NB4 (cell line): ENCODE data around the gene DNAJA4.

Source experiments
- MYC ChIP-seq: IDR thresholded peaks from 2 replicates; pipeline ENCODE4 v1.6.1; 2011; ENCODE audit warnings: low read depth, low read length
- POLR2A ChIP-seq: IDR thresholded peaks from 2 replicates; pipeline ENCODE4 v1.6.1; 2011; ENCODE audit warnings: mild to moderate bottlenecking; ENCODE audit not compliant: insufficient read length; ENCODE audit errors: extremely low read depth
- TF ChIP-seq, protein P1 (sequence below): IDR thresholded peaks from one replicate; pipeline ENCODE4 v1.5.1; 2012; ENCODE audit warnings: low read depth, low read length
- TF ChIP-seq, protein P2 (sequence below): IDR thresholded peaks from 2 replicates; pipeline ENCODE4 v1.6.1; 2011; ENCODE audit warnings: low read depth, low read length

DNA sequence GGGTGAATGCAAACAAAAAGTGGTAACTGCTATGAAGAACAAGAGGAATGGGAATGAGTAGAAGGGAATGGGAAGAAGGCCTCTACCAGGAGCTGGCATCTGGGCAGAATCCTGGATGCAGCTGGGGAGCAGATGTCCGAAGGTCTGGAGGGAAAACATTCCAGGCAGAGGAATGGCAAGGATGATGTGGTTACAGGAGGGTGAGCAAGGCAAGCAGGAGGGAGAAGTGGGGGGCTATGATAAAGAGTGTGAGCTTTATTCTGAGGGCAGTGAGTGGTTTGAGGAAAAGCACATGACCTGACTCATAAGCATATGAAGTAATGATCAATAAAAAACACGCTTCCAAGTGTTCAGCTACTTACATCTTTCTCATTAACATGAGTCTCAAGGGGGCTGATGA is 18.0 kb downstream of the DNAJA4 start:
- TF ChIP-seq, protein P1, sequence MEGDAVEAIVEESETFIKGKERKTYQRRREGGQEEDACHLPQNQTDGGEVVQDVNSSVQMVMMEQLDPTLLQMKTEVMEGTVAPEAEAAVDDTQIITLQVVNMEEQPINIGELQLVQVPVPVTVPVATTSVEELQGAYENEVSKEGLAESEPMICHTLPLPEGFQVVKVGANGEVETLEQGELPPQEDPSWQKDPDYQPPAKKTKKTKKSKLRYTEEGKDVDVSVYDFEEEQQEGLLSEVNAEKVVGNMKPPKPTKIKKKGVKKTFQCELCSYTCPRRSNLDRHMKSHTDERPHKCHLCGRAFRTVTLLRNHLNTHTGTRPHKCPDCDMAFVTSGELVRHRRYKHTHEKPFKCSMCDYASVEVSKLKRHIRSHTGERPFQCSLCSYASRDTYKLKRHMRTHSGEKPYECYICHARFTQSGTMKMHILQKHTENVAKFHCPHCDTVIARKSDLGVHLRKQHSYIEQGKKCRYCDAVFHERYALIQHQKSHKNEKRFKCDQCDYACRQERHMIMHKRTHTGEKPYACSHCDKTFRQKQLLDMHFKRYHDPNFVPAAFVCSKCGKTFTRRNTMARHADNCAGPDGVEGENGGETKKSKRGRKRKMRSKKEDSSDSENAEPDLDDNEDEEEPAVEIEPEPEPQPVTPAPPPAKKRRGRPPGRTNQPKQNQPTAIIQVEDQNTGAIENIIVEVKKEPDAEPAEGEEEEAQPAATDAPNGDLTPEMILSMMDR = no peak
- TF ChIP-seq, protein P2, sequence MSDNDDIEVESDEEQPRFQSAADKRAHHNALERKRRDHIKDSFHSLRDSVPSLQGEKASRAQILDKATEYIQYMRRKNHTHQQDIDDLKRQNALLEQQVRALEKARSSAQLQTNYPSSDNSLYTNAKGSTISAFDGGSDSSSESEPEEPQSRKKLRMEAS = no peak
- TF ChIP-seq POLR2A = no peak
- no peak for TF ChIP-seq MYC
